GM18526 (cell line): Measurements from ENCODE around the gene HUNK.

ENCODE experiments used
- POLR2A ChIP-seq: IDR thresholded peaks from 3 replicates; pipeline ENCODE4 v1.6.1; 2011; ENCODE audit not compliant: insufficient read length; ENCODE audit errors: extremely low read depth

Gene HUNK

GRCh38 chr21:31903896-31904295 is 31.1 kb downstream of the HUNK start:
- no peak for TF ChIP-seq POLR2A

GRCh38 chr21:31905503-31906451 is 33.0 kb downstream of the HUNK start:
- no peak for TF ChIP-seq POLR2A

GRCh38 chr21:31908106-31909031 is 35.5 kb downstream of the HUNK start:
- no peak for TF ChIP-seq POLR2A

- no peak for TF ChIP-seq POLR2A
These were observed 36.6 kb downstream of the HUNK start for GRCh38 chr21:31909153-31910073.

- TF ChIP-seq POLR2A: no peak
These were observed 37.3 kb downstream of the HUNK start for GRCh38 chr21:31910074-31910470.

GRCh38 chr21:31911138-31911907 is 38.5 kb downstream of the HUNK start:
- TF ChIP-seq POLR2A: no peak

- TF ChIP-seq POLR2A: no peak
These were observed 39.7 kb downstream of the HUNK start for GRCh38 chr21:31912501-31912900.

GRCh38 chr21:31913182-31913608 is 40.4 kb downstream of the HUNK start:
- TF ChIP-seq POLR2A: no peak

GRCh38 chr21:31914472-31914871 is 41.7 kb downstream of the HUNK start:
- no peak for TF ChIP-seq POLR2A

- TF ChIP-seq POLR2A: no peak
These were observed 42.7 kb downstream of the HUNK start for GRCh38 chr21:31915566-31915965.

- TF ChIP-seq POLR2A: no peak
These were observed 44.3 kb downstream of the HUNK start for GRCh38 chr21:31917108-31917507.

GRCh38 chr21:31918250-31918775 is 45.5 kb downstream of the HUNK start:
- no peak for TF ChIP-seq POLR2A

GRCh38 chr21:31920275-31920674 is 47.5 kb downstream of the HUNK start:
- TF ChIP-seq POLR2A: no peak

GRCh38 chr21:31921079-31921478 is 48.3 kb downstream of the HUNK start:
- TF ChIP-seq POLR2A: no peak

GRCh38 chr21:31922881-31923280 is 50.1 kb downstream of the HUNK start:
- no peak for TF ChIP-seq POLR2A
